CD14-positive monocyte (primary cell): ENCODE results near the gene ABCA4. TPM values are rescaled to one million over a fixed set of nuclear protein-coding genes. Genes with fewer than 3 reads are reported as not detected.

Experiments
- DNase-seq, 3 donors: peaks; one replicate each; pipeline ENCODE4 v3.0.0-alpha.2; 2011 to 2022
- H2AFZ ChIP-seq: 2 replicates; pipeline ENCODE4 v1.6.0; 2012; ENCODE audit warnings: mild to moderate bottlenecking, low read depth, low read length, inconsistent platforms; ENCODE audit not compliant: insufficient read depth, poor library complexity, severe bottlenecking
- H3K27ac ChIP-seq, 2 donors: 1 replicate in 1 of 2; 2 replicates in 1 of 2; pipeline ENCODE4 v1.5.1; 2012 to 2013; ENCODE audit warnings: low read length in 2 of 2, control low read depth in 1 of 2, inconsistent platforms in 1 of 2, low read depth in 1 of 2, mild to moderate bottlenecking in 1 of 2
- H3K27me3 ChIP-seq, 2 donors: one replicate each; pipeline versions ENCODE4 v1.6.0 to v1.6.1; 2011 to 2013; ENCODE audit warnings: low read length in 2 of 2; ENCODE audit not compliant: control insufficient read depth in 2 of 2, insufficient read depth in 2 of 2
- H3K36me3 ChIP-seq, 2 donors: replicated peaks in 1 of 2; 1 replicate in 1 of 2; 2 replicates in 1 of 2; pipeline versions ENCODE4 v1.5.1 to v1.6.1; 2012 to 2013; ENCODE audit warnings: low read length in 2 of 2, control low read depth in 1 of 2, inconsistent platforms in 1 of 2, mild to moderate bottlenecking in 1 of 2; ENCODE audit not compliant: insufficient read depth in 2 of 2, control insufficient read depth in 1 of 2
- H3K4me1 ChIP-seq, 2 donors: 1 replicate in 1 of 2; 2 replicates in 1 of 2; pipeline versions ENCODE4 v1.5.1 to v1.6.1; 2012 to 2013; ENCODE audit warnings: low read length in 2 of 2, control low read depth in 1 of 2, inconsistent platforms in 1 of 2, mild to moderate bottlenecking in 1 of 2, moderate library complexity in 1 of 2; ENCODE audit not compliant: insufficient read depth in 2 of 2, control insufficient read depth in 1 of 2
- H3K4me2 ChIP-seq: replicated peaks from 2 replicates; pipeline ENCODE3; 2012; ENCODE audit warnings: low read length, moderate library complexity, mild to moderate bottlenecking; ENCODE audit not compliant: poor library complexity, severe bottlenecking; ENCODE audit errors: extremely low read depth
- H3K4me3 ChIP-seq, 3 experiments: fragments of 200-600 bp in 1 of 3; sonication (generic) in 1 of 3; replicated peaks in 1 of 3; 1 replicate in 2 of 3; 2 replicates in 1 of 3; pipeline ENCODE4 v1.5.1; 2011 to 2013; ENCODE audit warnings: low read length in 3 of 3, mild to moderate bottlenecking in 3 of 3, control low read depth in 2 of 3, low read depth in 2 of 3, inconsistent platforms in 1 of 3, moderate library complexity in 1 of 3
- H3K79me2 ChIP-seq: 2 replicates; pipeline ENCODE4 v1.6.0; 2012; ENCODE audit warnings: mild to moderate bottlenecking, control low read depth, inconsistent platforms, low read length, moderate library complexity; ENCODE audit not compliant: insufficient read depth
- H3K9ac ChIP-seq: 2 replicates; pipeline ENCODE4 v1.6.0; 2017; ENCODE audit warnings: low read length, mild to moderate bottlenecking; ENCODE audit not compliant: insufficient read depth, poor library complexity, severe bottlenecking
- H3K9me3 ChIP-seq, 2 donors: replicated peaks in 1 of 2; 1 replicate in 1 of 2; 2 replicates in 1 of 2; pipeline versions ENCODE4 v1.5.1 to v1.6.1; 2012 to 2013; ENCODE audit warnings: low read length in 2 of 2, control low read depth in 1 of 2; ENCODE audit not compliant: control insufficient read depth in 1 of 2, insufficient read depth in 1 of 2
- H4K20me1 ChIP-seq: 2 replicates; pipeline ENCODE4 v1.6.0; 2012; ENCODE audit warnings: mild to moderate bottlenecking, low read length, control low read depth, moderate library complexity; ENCODE audit not compliant: insufficient read depth
- H3K27ac Mint-ChIP-seq, 7 donors: one replicate each; pipeline ENCODE4 v1.8.0; 2020; ENCODE audit warnings: mild to moderate bottlenecking in 7 of 7, mixed read lengths in 7 of 7, moderate library complexity in 6 of 7, inconsistent platforms in 2 of 7
- H3K27me3 Mint-ChIP-seq, 3 donors: one replicate each; pipeline ENCODE4 v1.8.0; 2021 to 2022; ENCODE audit warnings: low read depth in 3 of 3, mild to moderate bottlenecking in 3 of 3, mixed read lengths in 3 of 3, moderate library complexity in 3 of 3, inconsistent platforms in 1 of 3
- H3K36me3 Mint-ChIP-seq, 2 donors: one replicate each; pipeline ENCODE4 v1.8.0; 2020; ENCODE audit warnings: mixed read lengths in 2 of 2, inconsistent platforms in 1 of 2, mild to moderate bottlenecking in 1 of 2
- H3K4me1 Mint-ChIP-seq: one replicate; pipeline ENCODE4 v1.8.0; 2020; ENCODE audit warnings: mild to moderate bottlenecking, mixed read lengths
- H3K4me3 Mint-ChIP-seq, 2 donors: one replicate each; pipeline ENCODE4 v1.8.0; 2020; ENCODE audit warnings: mild to moderate bottlenecking in 2 of 2, mixed read lengths in 2 of 2, moderate library complexity in 1 of 2
- H3K9me3 Mint-ChIP-seq, 7 donors: one replicate each; pipeline ENCODE4 v1.8.0; 2020 to 2022; ENCODE audit warnings: mixed read lengths in 7 of 7, mild to moderate bottlenecking in 6 of 7, moderate library complexity in 6 of 7, inconsistent platforms in 2 of 7
- CTCF ChIP-seq: fragments of 200-600 bp; IDR thresholded peaks from one replicate; pipeline ENCODE4 v1.8.0; 2022; ENCODE audit warnings: antibody characterized with exemption, mild to moderate bottlenecking
- WGBS: methylation state at CpG from one replicate; pipeline ENCODE4 v1.1.5; 2013; ENCODE audit warnings: missing lambda C conversion rate; ENCODE audit not compliant: insufficient coverage; 5-methylcytosine and 5-hydroxymethylcytosine counted together
- intact Hi-C, 2 donors: fragments of 100-400 bp; cut with micrococcal nuclease; formaldehyde crosslinking; loops; one replicate each; pipeline versions ENCODE4 v1.15.0 to v1.15.1; 2023
- polyA plus RNA-seq, 3 donors: library from polyadenylated mRNA; depleted of rRNA in 1 of 3; unstranded in 2 of 3; stranded (reverse) in 1 of 3; fragments of 300-500 nt in 2 of 3; fragments of >200 nt in 1 of 3; fragmentation: Illumina TruSeq in 2 of 3; gene quantifications; 1 replicate in 2 of 3; 2 replicates in 1 of 3; pipeline ENCODE4 v1.2.3, GENCODE V29; 2012 to 2021

ABCA4 gene
- polyA plus RNA-seq, 3 donors: not detected

- Histone ChIP-seq H3K4me3 (no peak overlapping the region), H4K20me1 (no peaks in the 10 kb centered on the region), H3K9me3 (no peaks in the 10 kb centered on the region), H3K27me3 (peaks cover 0 to 4% of the 10 kb centered on the region in 2 donors), H3K9ac (no peak overlapping the region), H3K4me1 (no peaks in the 10 kb centered on the region), H3K36me3 (no peaks in the 10 kb centered on the region), H3K4me2 (no peak overlapping the region), H2AFZ (no peak overlapping the region), H3K27ac (no peak overlapping the region), H3K79me2 (no peaks in the 10 kb centered on the region)
- Mint-ChIP-seq H3K27ac (peak overlapping the region in 1 of 7 donors; percentile 37), H3K4me1 (peaks cover 12% of the 10 kb centered on the region), H3K36me3 (no peaks in the 10 kb centered on the region), H3K27me3 (peaks cover 3 to 6% (median 5%) of the 10 kb centered on the region in 3 donors), H3K9me3 (no peaks in the 10 kb centered on the region), H3K4me3 (peak overlapping the region in 1 of 2 donors; percentile 44)
- peak in 2 of 3 donors; percentile 27 to 29 for DNase-seq
- 68% methylated on average over 11 of the region's 18 CpGs for WGBS
- peak; percentile 70 for TF ChIP-seq CTCF
- intact Hi-C loops: no loop called here
Observed at GRCh38 chr1:94025383-94026340, 95.3 kb downstream of the ABCA4 start.

- DNase-seq: no peak
- Mint-ChIP-seq H3K27ac (no peak overlapping the region), H3K4me3 (no peak overlapping the region), H3K9me3 (no peaks in the 10 kb centered on the region), H3K27me3 (peaks cover 3 to 5% (median 3%) of the 10 kb centered on the region in 3 donors), H3K36me3 (no peaks in the 10 kb centered on the region), H3K4me1 (peaks cover 12% of the 10 kb centered on the region)
- H3K27ac ChIP-seq: no peak overlapping the region
- no peaks in the 10 kb centered on the region for H3K36me3 ChIP-seq
- no peak overlapping the region for H3K4me3 ChIP-seq
- H2AFZ ChIP-seq: no peak overlapping the region
- WGBS: 90% methylated on average over 4 of the region's 8 CpGs
- no peak overlapping the region for H3K9ac ChIP-seq
- no peaks in the 10 kb centered on the region for H3K4me1 ChIP-seq
- no peak overlapping the region for H3K4me2 ChIP-seq
- intact Hi-C loops: no loop called here
- H3K79me2 ChIP-seq: no peaks in the 10 kb centered on the region
- no peak for TF ChIP-seq CTCF
- no peaks in the 10 kb centered on the region for H3K9me3 ChIP-seq
- peaks cover 0 to 4% of the 10 kb centered on the region in 2 donors for H3K27me3 ChIP-seq
- H4K20me1 ChIP-seq: no peaks in the 10 kb centered on the region
Observed at GRCh38 chr1:94024104-94024792, 96.7 kb downstream of the ABCA4 start.
